ENCODE data around the gene FAM114A1. TPM values are rescaled to one million over a fixed set of nuclear protein-coding genes. Genes with fewer than 3 reads are reported as not detected.

The FAM114A1 gene
- total and polyA plus RNA-seq, 4 donors: 22.1 to 108 (median 53.9) TPM

DNA sequence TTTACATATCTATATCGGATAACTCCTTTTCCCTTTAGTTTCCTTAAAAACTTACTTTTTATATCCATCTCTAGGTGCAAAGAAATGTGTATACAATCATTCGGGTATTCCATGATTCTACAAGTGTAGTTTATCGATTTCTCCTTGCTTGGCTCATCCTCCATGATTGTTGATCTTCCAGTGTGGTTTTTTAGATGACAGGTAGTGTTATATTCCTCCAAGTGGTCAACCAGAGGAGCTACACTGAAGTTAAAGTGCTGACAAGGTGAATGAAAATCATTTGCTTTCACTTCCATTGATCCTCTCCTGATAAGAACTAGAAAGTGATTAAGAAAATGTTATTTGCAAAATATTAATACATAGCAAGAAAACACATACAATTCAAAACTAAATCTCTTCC lies 126.1 kb downstream of the FAM114A1 start:
- no peaks in the 10 kb centered on the region for H3K27me3 ChIP-seq (ENCODE audit: control insufficient read depth in 4 of 4, insufficient read depth in 4 of 4, low read length in 3 of 4)
- no peak overlapping the region for H3K27ac ChIP-seq (ENCODE audit: low read depth in 1 of 2, low read length in 2 of 2)
- TF ChIP-seq, protein P1, sequence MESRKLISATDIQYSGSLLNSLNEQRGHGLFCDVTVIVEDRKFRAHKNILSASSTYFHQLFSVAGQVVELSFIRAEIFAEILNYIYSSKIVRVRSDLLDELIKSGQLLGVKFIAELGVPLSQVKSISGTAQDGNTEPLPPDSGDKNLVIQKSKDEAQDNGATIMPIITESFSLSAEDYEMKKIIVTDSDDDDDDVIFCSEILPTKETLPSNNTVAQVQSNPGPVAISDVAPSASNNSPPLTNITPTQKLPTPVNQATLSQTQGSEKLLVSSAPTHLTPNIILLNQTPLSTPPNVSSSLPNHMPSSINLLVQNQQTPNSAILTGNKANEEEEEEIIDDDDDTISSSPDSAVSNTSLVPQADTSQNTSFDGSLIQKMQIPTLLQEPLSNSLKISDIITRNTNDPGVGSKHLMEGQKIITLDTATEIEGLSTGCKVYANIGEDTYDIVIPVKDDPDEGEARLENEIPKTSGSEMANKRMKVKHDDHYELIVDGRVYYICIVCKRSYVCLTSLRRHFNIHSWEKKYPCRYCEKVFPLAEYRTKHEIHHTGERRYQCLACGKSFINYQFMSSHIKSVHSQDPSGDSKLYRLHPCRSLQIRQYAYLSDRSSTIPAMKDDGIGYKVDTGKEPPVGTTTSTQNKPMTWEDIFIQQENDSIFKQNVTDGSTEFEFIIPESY (IDR thresholded peaks at IDR 0.05): no peak
- TF ChIP-seq SP1 (IDR thresholded peaks at IDR 0.05) (no peak), TAF1 (conservative IDR thresholded peaks at IDR 0.05) (no peak), RXRA (IDR thresholded peaks at IDR 0.05) (peak in 1 of 2 donors; percentile 19), YY1 (IDR thresholded peaks at IDR 0.05) (peak; percentile 91), JUND (IDR thresholded peaks at IDR 0.05) (no peak), HNF4A (conservative IDR thresholded peaks at IDR 0.05) (peak in 1 of 2 donors; percentile 19), RAD21 (IDR thresholded peaks at IDR 0.05) (peak; percentile 87 to 92)
- TF ChIP-seq, protein P2, sequence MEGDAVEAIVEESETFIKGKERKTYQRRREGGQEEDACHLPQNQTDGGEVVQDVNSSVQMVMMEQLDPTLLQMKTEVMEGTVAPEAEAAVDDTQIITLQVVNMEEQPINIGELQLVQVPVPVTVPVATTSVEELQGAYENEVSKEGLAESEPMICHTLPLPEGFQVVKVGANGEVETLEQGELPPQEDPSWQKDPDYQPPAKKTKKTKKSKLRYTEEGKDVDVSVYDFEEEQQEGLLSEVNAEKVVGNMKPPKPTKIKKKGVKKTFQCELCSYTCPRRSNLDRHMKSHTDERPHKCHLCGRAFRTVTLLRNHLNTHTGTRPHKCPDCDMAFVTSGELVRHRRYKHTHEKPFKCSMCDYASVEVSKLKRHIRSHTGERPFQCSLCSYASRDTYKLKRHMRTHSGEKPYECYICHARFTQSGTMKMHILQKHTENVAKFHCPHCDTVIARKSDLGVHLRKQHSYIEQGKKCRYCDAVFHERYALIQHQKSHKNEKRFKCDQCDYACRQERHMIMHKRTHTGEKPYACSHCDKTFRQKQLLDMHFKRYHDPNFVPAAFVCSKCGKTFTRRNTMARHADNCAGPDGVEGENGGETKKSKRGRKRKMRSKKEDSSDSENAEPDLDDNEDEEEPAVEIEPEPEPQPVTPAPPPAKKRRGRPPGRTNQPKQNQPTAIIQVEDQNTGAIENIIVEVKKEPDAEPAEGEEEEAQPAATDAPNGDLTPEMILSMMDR (IDR thresholded peaks at IDR 0.05; ENCODE audit: low read depth, low read length, missing input control): peak; percentile 66
- H3K36me3 ChIP-seq (ENCODE audit: control insufficient read depth in 4 of 4, insufficient read depth in 3 of 4, low read depth in 1 of 4, low read length in 3 of 4): no peaks in the 10 kb centered on the region
- H3K4me1 ChIP-seq (ENCODE audit: control insufficient read depth in 4 of 4, insufficient read depth in 4 of 4, low read length in 3 of 4): peaks cover 2 to 17% (median 4%) of the 10 kb centered on the region in 4 donors
- no peak overlapping the region for H3K4me3 ChIP-seq (ENCODE audit: low read depth in 1 of 3, low read length in 3 of 3)
- DNase-seq (ENCODE audit: low spot score): no peak
- no peaks in the 10 kb centered on the region for H3K9me3 ChIP-seq (ENCODE audit: control insufficient read depth in 4 of 4, low read length in 3 of 4)
- no peak overlapping the region for H3K9ac ChIP-seq (ENCODE audit: low read depth in 1 of 2, low read length in 2 of 2)
- 56% methylated on average over 3 of the region's 3 CpGs for WGBS

DNA sequence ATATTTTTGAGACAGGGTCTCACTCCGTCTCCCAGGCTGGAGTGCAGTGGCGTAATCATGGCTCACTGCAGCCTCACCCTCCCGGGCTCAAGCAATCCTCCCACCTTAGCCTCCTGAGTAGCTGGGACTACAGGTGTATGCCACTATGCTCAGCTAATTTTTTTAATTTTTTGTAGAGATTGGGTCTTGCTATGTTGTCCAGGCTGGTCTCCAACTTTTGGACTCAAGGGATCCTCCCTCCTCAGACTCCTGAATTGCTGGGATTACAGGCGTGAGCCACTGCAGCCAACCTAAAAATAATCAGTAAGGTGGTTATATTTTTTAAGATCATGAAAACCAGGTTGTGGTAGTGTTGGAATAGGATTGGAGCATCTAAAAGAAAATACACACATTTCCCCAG lies 126.5 kb downstream of the FAM114A1 start:
- no peak for TF ChIP-seq FOXA2 (IDR thresholded peaks at IDR 0.05)
- TF ChIP-seq, protein P3, sequence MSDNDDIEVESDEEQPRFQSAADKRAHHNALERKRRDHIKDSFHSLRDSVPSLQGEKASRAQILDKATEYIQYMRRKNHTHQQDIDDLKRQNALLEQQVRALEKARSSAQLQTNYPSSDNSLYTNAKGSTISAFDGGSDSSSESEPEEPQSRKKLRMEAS (IDR thresholded peaks at IDR 0.05): no peak
- TF ChIP-seq RAD21 (IDR thresholded peaks at IDR 0.05): no peak
- no peak for TF ChIP-seq RXRA (IDR thresholded peaks at IDR 0.05)
- TF ChIP-seq YY1 (IDR thresholded peaks at IDR 0.05): no peak
- TF ChIP-seq HNF4G (IDR thresholded peaks at IDR 0.05): no peak
- TF ChIP-seq, protein P1 (IDR thresholded peaks at IDR 0.05): no peak
- no peaks in the 10 kb centered on the region for H3K27me3 ChIP-seq (ENCODE audit: control insufficient read depth in 4 of 4, insufficient read depth in 4 of 4, low read length in 3 of 4)
- H3K9ac ChIP-seq (ENCODE audit: low read depth in 1 of 2, low read length in 2 of 2): no peak overlapping the region
- 94% methylated on average over 4 of the region's 4 CpGs for WGBS
- DNase-seq (ENCODE audit: low spot score): no peak
- peaks cover 2 to 15% (median 4%) of the 10 kb centered on the region in 4 donors for H3K4me1 ChIP-seq (ENCODE audit: control insufficient read depth in 4 of 4, insufficient read depth in 4 of 4, low read length in 3 of 4)
- H3K36me3 ChIP-seq (ENCODE audit: control insufficient read depth in 4 of 4, insufficient read depth in 3 of 4, low read depth in 1 of 4, low read length in 3 of 4): no peaks in the 10 kb centered on the region
- no peak overlapping the region for H3K4me3 ChIP-seq (ENCODE audit: low read depth in 1 of 3, low read length in 3 of 3)
- no peaks in the 10 kb centered on the region for H3K9me3 ChIP-seq (ENCODE audit: control insufficient read depth in 4 of 4, low read length in 3 of 4)
- H3K27ac ChIP-seq (ENCODE audit: low read depth in 1 of 2, low read length in 2 of 2): no peak overlapping the region

Small RNA genes within 50 kb of the gene (small RNA-seq; reads per million reads assigned to genes)
- 2.7 reads per million, percentile 89 among the genes with 10 or more reads in this experiment for gene MIR574

Other genes with a start within 250 kb of the FAM114A1 start
- 10 to 100 TPM; 20.1 to 77.5 TPM for gene KLF3, start 203.6 kb upstream of the FAM114A1 start, total RNA-seq
- 10 to 100 TPM; 11.1 to 22.0 TPM for gene KLF3, start 203.6 kb upstream of the FAM114A1 start, polyA plus RNA-seq
- gene TLR10, start 84.8 kb upstream of the FAM114A1 start, total RNA-seq: 1 to 10 TPM in 1 of 2 donors, under 1 TPM in 1; 0.17 to 1.9 TPM
- gene TLR10, start 84.8 kb upstream of the FAM114A1 start, polyA plus RNA-seq: under 1 TPM; 0.02 to 0.06 TPM
- gene TLR1, start 63.0 kb upstream of the FAM114A1 start, total RNA-seq: 1 to 10 TPM; 9.5 to 10.0 TPM
- 1 to 10 TPM; 2.7 to 3.3 TPM for gene TLR1, start 63.0 kb upstream of the FAM114A1 start, polyA plus RNA-seq
- gene TLR6, start 11.0 kb upstream of the FAM114A1 start, total RNA-seq: 1 to 10 TPM; 1.9 to 2.1 TPM
- under 1 TPM; 0.26 to 0.66 TPM for gene TLR6, start 11.0 kb upstream of the FAM114A1 start, polyA plus RNA-seq
- under 1 TPM; 0.67 to 0.70 TPM for gene TMEM156, start 164.6 kb downstream of the FAM114A1 start, total RNA-seq
- gene TMEM156, start 164.6 kb downstream of the FAM114A1 start, polyA plus RNA-seq: under 1 TPM; 0.58 to 0.61 TPM
- 10 to 100 TPM; 23.9 to 65.4 TPM for gene KLHL5, start 194.4 kb downstream of the FAM114A1 start, total RNA-seq
- gene KLHL5, start 194.4 kb downstream of the FAM114A1 start, polyA plus RNA-seq: 10 to 100 TPM; 14.2 to 27.3 TPM

All from liver (tissue), 10 donors.